BJ (cell line): ENCODE data around the gene PLAAT3. TPM values are rescaled to one million over a fixed set of nuclear protein-coding genes. Genes with fewer than 3 reads are reported as not detected.
"Not testable (repeated sequence)": the region's sequence is repeated elsewhere in the genome, so short reads cannot be mapped to it uniquely, and the experiment has no call there.

ENCODE experiments used
- CTCF ChIA-PET: fragments of 350-600 bp; formaldehyde crosslinking; extraction: SDS; loops from one replicate; lab custom pipeline; 2021; ENCODE audit warnings: antibody characterized with exemption, inconsistent platforms; lab: Yijun Ruan, JAX
- POLR2A ChIA-PET: fragments of 300-600 bp; sonication (Branson Sonifier 250); formaldehyde crosslinking; extraction: SDS; loops from one replicate; lab custom pipeline; 2021; ENCODE audit warnings: antibody characterized with exemption; lab: Charles Lee
- DNase-seq: peaks from one replicate; pipeline ENCODE4 v3.0.0-alpha.2; 2011; ENCODE audit warnings: low read depth
- H3K27me3 ChIP-seq: 2 replicates; pipeline ENCODE4 v1.6.0; 2011; ENCODE audit warnings: low read length; ENCODE audit not compliant: control insufficient read depth, insufficient read depth
- H3K36me3 ChIP-seq: 2 replicates; pipeline ENCODE4 v1.5.1; 2011; ENCODE audit warnings: low read length; ENCODE audit not compliant: control insufficient read depth, insufficient read depth
- H3K4me3 ChIP-seq: 2 replicates; pipeline ENCODE4 v1.5.1; 2011; ENCODE audit warnings: low read depth, mild to moderate bottlenecking, control low read depth, low read length
- polyA plus RNA-seq: library from polyadenylated mRNA; depleted of rRNA; stranded (reverse); fragments of >200 nt; gene quantifications from 2 replicates; pipeline ENCODE4 v1.2.3, GENCODE V29; 2011
- TF ChIP-seq, protein P1 (sequence below): IDR thresholded peaks from 2 replicates; pipeline ENCODE4 v1.5.1; 2011; ENCODE audit warnings: low read depth, mild to moderate bottlenecking, control low read depth, inconsistent platforms, low read length, moderate library complexity; ENCODE audit not compliant: insufficient read depth

PLAAT3 gene
- polyA plus RNA-seq, 1 experiment = 17.6 TPM

DNA sequence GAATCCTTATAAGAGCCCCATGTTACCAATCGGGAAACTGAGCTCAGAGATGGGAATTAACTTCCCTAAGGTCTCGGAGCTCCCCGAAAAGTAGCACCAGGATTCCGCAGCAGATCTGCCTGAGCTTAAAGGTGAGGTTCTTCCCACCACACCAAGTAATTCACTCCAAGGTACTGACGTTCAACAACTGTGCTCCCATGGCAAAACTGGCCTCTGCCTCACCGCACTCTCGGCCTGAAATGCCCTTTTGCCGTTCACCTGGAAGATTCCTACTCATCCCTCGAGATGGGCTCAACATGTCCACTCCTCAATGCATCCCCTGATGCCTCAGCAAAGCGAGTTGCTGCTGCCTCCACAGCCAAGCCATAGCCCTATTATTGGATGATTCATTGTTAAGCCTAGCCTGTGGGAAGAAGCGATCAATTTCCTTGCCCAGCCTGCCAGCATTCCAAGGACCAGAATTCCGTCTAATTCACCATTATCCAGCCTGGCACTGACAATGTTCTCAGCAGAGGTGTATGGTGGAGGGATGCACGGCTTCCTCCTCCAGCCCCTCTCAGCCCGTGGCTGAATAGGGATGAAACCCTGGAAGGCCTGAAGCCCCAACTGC, 4.2 kb downstream of the PLAAT3 start:
- TF ChIP-seq, protein P1, sequence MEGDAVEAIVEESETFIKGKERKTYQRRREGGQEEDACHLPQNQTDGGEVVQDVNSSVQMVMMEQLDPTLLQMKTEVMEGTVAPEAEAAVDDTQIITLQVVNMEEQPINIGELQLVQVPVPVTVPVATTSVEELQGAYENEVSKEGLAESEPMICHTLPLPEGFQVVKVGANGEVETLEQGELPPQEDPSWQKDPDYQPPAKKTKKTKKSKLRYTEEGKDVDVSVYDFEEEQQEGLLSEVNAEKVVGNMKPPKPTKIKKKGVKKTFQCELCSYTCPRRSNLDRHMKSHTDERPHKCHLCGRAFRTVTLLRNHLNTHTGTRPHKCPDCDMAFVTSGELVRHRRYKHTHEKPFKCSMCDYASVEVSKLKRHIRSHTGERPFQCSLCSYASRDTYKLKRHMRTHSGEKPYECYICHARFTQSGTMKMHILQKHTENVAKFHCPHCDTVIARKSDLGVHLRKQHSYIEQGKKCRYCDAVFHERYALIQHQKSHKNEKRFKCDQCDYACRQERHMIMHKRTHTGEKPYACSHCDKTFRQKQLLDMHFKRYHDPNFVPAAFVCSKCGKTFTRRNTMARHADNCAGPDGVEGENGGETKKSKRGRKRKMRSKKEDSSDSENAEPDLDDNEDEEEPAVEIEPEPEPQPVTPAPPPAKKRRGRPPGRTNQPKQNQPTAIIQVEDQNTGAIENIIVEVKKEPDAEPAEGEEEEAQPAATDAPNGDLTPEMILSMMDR = no peak
- POLR2A ChIA-PET = no interaction called here
- Histone ChIP-seq H3K27me3 (peaks cover 2% of the 10 kb centered on the region; the same call in 1 of the 2 replicates), H3K36me3 (no peaks in the 10 kb centered on the region), H3K4me3 (no peak overlapping the region)
- DNase-seq = no peak
- CTCF ChIA-PET = no interaction called here

GRCh38 chr11:63609536-63609935, 4.7 kb downstream of the PLAAT3 start:
- ChIA-PET POLR2A (no interaction called here), CTCF (interaction anchor here (0.8 kb wide), 1 partner anchor 29 kb away, joined by 4 read pairs; no protein-coding TSS in a partner anchor)
- H3K4me3 ChIP-seq = no peak overlapping the region
- peaks cover 2% of the 10 kb centered on the region; the same call in 1 of the 2 replicates for H3K27me3 ChIP-seq
- TF ChIP-seq, protein P1 = no peak
- no peaks in the 10 kb centered on the region for H3K36me3 ChIP-seq
- DNase-seq = no peak

- POLR2A ChIA-PET = no interaction called here
- Histone ChIP-seq H3K4me3 (no peak overlapping the region), H3K27me3 (no peaks in the 10 kb centered on the region; the same call in 1 of the 2 replicates), H3K36me3 (no peaks in the 10 kb centered on the region)
- CTCF ChIA-PET = interaction anchor here (0.8 kb wide), 2 partner anchors 11 to 30 kb away, joined by 3 to 4 read pairs; no protein-coding TSS in a partner anchor
- TF ChIP-seq, protein P1 = no peak
- peak; percentile 9 for DNase-seq
Measured at GRCh38 chr11:63608353-63609345, 5.6 kb downstream of the PLAAT3 start.

GRCh38 chr11:63603180-63603518, 11.1 kb downstream of the PLAAT3 start:
- POLR2A ChIA-PET = no interaction called here
- no peak for DNase-seq
- no peaks in the 10 kb centered on the region for H3K36me3 ChIP-seq
- H3K4me3 ChIP-seq = no peak overlapping the region
- CTCF ChIA-PET = interaction anchor here (0.5 to 1.2 kb wide), 3 partner anchors 11 to 20 kb away, joined by 3 read pairs; no protein-coding TSS in a partner anchor
- TF ChIP-seq, protein P1 = no peak
- no peaks in the 10 kb centered on the region for H3K27me3 ChIP-seq

DNA sequence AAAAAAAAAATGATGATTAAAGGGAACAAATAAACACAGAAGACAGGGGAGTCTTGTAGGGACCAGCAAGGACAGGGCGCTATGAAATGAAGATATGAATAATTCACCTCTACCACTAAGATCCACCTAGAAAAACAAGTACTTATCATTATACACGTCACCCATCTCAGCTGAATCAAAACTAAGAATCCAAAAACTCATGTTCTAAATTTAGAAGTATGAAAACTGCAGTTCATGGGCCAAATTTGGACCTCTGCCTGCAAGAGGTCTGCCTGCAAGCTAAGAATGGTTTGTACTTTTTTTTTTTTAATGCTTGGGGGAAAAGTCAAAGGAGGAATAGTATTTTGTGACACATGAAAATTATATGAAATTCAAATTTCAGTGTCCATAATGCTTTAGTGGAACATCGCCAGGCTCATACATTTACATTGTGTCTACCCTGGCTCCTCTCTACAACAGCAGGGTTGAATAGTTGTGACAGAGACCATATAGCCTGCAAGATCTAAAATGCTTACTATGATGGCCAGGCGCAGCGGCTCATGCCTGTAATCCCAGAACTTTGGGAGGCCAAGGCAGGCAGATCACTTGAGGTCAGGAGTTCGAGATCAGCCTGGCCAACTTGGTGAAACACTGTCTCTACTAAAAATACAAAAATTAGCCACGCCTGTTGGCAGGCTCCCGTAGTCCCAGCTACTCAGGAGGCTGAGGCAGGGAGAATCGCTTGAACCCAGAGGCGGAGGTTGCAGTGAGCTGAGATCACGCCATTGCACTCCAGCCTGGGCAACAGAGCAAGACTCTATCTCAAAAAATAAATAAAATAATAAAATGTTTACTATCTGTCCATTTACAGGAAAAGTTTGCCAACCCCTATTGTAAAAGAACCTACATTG, 11.7 kb downstream of the PLAAT3 start:
- POLR2A ChIA-PET = not testable (repeated sequence)

More for the DNA sequence above, 11.7 kb downstream of the PLAAT3 start:
- CTCF ChIA-PET = interaction anchor here (0.9 to 1.2 kb wide), 4 partner anchors 10 to 124 kb away, joined by 3 to 6 read pairs (median 4); no protein-coding TSS in a partner anchor
- not testable (repeated sequence) for H3K36me3 ChIP-seq, H3K27me3 ChIP-seq, H3K4me3 ChIP-seq, DNase-seq
